MCF 10A (cell line): ENCODE results near the gene PTPN20. TPM values are rescaled to one million over a fixed set of nuclear protein-coding genes. Genes with fewer than 3 reads are reported as not detected.
A peak's percentile ranks its signal among the peaks of the same experiment; 100 is the strongest.

ENCODE experiments used
- BruUV-seq: library from RNA; stranded (reverse); fragments of 400-500 nt; replicated peaks from 2 replicates; lab custom pipeline; 2021; lab: Mats Ljungman, UMichigan
- CTCF ChIA-PET: fragments of 300-600 bp; sonication (Branson Sonifier 250); formaldehyde crosslinking; extraction: SDS; loops from one replicate; lab custom pipeline; 2021; ENCODE audit warnings: antibody characterized with exemption, inconsistent platforms; lab: Yijun Ruan, JAX
- POLR2A ChIA-PET: fragments of 300-600, 350-650 bp; sonication (Branson Sonifier 250); formaldehyde crosslinking; extraction: SDS; loops from one replicate; lab custom pipeline; 2020; ENCODE audit warnings: antibody characterized with exemption, inconsistent platforms; lab: Yijun Ruan, JAX
- DNase-seq: peaks from one replicate; pipeline ENCODE4 v3.0.0-alpha.2; 2018; ENCODE audit not compliant: unreplicated experiment
- H3K27ac Mint-ChIP-seq: one replicate; pipeline ENCODE4 v1.8.0; 2022; ENCODE audit warnings: mild to moderate bottlenecking, low read depth, mixed read lengths; ENCODE audit not compliant: unreplicated experiment
- H3K27me3 Mint-ChIP-seq: one replicate; pipeline ENCODE4 v1.8.0; 2022; ENCODE audit warnings: mixed read lengths; ENCODE audit not compliant: insufficient read depth, unreplicated experiment
- H3K36me3 Mint-ChIP-seq: one replicate; pipeline ENCODE4 v1.8.0; 2022; ENCODE audit warnings: mild to moderate bottlenecking, moderate library complexity, mixed read lengths; ENCODE audit not compliant: insufficient read depth, unreplicated experiment
- H3K4me1 Mint-ChIP-seq: one replicate; pipeline ENCODE4 v1.8.0; 2022; ENCODE audit warnings: mixed read lengths; ENCODE audit not compliant: insufficient read depth, unreplicated experiment
- H3K4me3 Mint-ChIP-seq: one replicate; pipeline ENCODE4 v1.8.0; 2022; ENCODE audit warnings: mild to moderate bottlenecking, moderate library complexity, mixed read lengths; ENCODE audit not compliant: unreplicated experiment
- H3K9me3 Mint-ChIP-seq: one replicate; pipeline ENCODE4 v1.8.0; 2022; ENCODE audit warnings: mixed read lengths; ENCODE audit not compliant: unreplicated experiment
- intact Hi-C: fragments of 100-400 bp; cut with micrococcal nuclease; formaldehyde crosslinking; loops from 2 replicates; pipeline ENCODE4 v1.14.1; 2022
- total RNA-seq: library from RNA; stranded (reverse); gene quantifications from 2 replicates; pipeline ENCODE4 v1.2.3, GENCODE V29; 2022
- TF ChIP-seq, protein P1 (sequence below): fragments of 200-600 bp; IDR thresholded peaks from one replicate; pipeline ENCODE4 v1.8.0; 2022; ENCODE audit warnings: antibody characterized with exemption, mild to moderate bottlenecking; ENCODE audit not compliant: unreplicated experiment

The PTPN20 gene
- total RNA-seq, 1 experiment from 2014 or later: 0.26 TPM

DNA sequence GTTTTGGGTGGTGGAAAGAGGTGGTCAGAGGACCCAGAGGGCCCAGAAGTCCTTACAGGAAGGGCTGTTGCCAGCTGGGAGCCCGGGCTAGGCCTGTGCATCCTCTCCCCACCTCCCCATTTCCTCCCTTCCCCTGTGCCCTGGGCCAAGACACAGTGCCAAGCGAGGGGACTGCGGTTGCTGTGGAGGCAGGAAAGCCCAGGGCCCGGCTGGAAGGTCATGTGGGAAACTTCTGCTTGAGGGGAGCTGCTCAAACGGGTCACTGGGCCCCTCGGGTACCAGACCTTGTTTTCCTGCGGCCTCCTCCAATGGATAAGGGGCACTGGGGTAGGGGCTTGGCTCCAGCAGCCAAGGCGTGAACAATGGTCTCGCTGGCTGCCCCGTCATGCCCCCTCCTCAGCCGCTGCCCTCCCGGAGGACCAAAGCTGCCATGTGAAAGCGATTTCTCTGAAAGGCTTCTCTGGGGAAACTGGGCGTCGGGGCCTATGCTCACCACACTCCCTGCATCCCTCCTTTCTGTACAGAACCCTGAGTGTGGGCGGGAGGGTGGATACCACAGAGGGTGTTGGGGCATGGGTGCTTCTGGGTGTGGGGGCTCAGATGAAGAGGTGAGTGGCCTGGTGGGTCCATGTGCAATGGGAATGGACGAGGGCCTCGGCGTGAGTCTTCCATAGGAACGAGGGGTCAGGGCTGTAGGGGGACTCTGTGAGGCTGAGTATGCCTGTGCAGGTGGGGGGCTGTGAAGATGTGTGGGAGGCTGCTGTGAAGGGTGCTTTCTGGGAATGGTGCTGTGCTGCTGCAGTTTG, 135.3 kb downstream of the PTPN20 start:
- CTCF ChIA-PET: interaction anchor here (0.6 to 8.4 kb wide), 14 partner anchors 13 to 1888 kb away, joined by 3 to 233 read pairs (median 3); no protein-coding TSS in a partner anchor

DNA sequence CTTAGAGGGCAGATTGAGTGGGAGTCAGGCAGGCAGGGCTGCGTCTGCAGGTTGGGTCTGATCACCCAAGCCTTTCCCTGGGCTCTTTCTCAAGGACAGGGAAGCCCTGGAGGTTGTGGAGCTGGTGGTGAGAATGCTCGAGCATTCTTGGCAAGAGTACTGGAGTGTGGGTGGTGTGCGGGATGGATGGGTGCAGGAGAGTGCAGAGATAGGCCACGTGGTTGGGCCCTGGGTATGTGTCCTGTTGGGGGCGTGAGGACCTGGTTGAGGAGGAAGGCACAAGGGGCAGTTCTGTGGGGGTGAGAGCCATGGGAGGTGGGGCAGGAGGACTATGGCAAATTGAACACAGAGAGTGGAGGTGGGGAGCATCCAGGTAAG, 135.9 kb downstream of the PTPN20 start:
- no TSS peak for BruUV-seq
- Mint-ChIP-seq H3K4me1 (no peaks in the 10 kb centered on the region), H3K36me3 (no peaks in the 10 kb centered on the region), H3K9me3 (no peaks in the 10 kb centered on the region), H3K27me3 (peaks cover 12% of the 10 kb centered on the region), H3K4me3 (no peak overlapping the region), H3K27ac (no peak overlapping the region)
- TF ChIP-seq, protein P1, sequence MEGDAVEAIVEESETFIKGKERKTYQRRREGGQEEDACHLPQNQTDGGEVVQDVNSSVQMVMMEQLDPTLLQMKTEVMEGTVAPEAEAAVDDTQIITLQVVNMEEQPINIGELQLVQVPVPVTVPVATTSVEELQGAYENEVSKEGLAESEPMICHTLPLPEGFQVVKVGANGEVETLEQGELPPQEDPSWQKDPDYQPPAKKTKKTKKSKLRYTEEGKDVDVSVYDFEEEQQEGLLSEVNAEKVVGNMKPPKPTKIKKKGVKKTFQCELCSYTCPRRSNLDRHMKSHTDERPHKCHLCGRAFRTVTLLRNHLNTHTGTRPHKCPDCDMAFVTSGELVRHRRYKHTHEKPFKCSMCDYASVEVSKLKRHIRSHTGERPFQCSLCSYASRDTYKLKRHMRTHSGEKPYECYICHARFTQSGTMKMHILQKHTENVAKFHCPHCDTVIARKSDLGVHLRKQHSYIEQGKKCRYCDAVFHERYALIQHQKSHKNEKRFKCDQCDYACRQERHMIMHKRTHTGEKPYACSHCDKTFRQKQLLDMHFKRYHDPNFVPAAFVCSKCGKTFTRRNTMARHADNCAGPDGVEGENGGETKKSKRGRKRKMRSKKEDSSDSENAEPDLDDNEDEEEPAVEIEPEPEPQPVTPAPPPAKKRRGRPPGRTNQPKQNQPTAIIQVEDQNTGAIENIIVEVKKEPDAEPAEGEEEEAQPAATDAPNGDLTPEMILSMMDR: no peak
- no peak for DNase-seq
- CTCF ChIA-PET: interaction anchor here (0.5 to 8.4 kb wide), 25 partner anchors 8 to 511 kb away, joined by 3 to 233 read pairs (median 6); no protein-coding TSS in a partner anchor
- POLR2A ChIA-PET: interaction anchor here (1.6 kb wide), 1 partner anchor 265 kb away, joined by 9 read pairs; no protein-coding TSS in a partner anchor
- intact Hi-C loops: loop anchor here (1.0 kb wide), 1 partner anchor 265 kb away; no protein-coding TSS in a partner anchor

More for the DNA sequence above, 135.3 kb downstream of the PTPN20 start:
- Mint-ChIP-seq H3K9me3 (no peaks in the 10 kb centered on the region), H3K4me3 (no peak overlapping the region), H3K27me3 (peaks cover 12% of the 10 kb centered on the region), H3K27ac (no peak overlapping the region), H3K4me1 (no peaks in the 10 kb centered on the region), H3K36me3 (no peaks in the 10 kb centered on the region)
- TF ChIP-seq, protein P1: no peak
- POLR2A ChIA-PET: interaction anchor here (0.7 kb wide), 1 partner anchor 8 kb away, joined by 3 read pairs; no protein-coding TSS in a partner anchor
- intact Hi-C loops: loop anchor here (1.0 kb wide), 1 partner anchor 266 kb away; no protein-coding TSS in a partner anchor
- DNase-seq: no peak
- no TSS peak for BruUV-seq

DNA sequence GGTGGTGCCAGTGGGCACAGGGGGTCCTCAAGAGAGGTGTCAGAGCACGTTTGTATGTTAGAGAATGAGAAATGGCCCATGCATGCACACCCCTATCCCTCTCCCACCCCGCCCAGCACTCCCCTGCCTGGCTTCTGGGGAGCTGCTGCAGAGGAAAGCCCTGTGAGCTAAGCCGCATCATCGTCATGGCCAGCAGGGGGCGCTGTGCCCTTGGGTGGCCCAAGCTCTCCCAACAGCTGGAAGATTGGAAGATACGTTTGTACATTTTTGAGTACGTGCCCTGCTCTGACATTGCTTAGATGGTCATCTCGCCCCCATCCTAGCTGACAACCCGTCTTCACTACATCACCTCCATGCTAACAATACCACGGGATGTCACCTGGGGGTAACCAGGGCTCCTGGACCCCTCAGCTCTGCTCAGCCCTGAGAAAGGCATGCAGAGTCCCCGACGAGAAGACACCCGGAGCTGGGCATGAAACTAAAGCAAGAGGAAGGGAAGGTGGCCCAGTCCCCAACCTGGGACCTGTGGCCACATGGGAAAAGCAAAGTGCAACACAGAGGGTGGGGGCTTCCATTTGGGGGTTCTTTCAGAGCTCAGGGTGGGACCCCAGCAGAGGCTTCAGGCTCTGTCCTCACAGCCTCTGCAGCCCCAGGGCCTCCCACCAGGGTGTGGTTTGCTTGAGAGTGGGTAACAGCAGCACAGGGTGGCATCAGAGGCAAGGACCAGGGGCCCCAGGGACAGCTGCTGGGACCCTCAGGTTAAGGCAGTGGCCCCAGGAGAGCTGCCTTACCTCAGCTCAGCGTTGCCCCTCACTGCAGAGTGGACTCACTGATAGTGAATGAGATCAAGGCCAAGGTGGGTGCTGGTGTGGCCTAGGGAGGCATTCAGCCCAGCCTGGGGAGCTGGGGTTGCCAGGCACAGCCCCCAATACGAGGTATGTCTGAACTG, 136.6 kb downstream of the PTPN20 start:
- BruUV-seq: no TSS peak
- ChIA-PET CTCF (interaction anchor here (0.5 to 8.4 kb wide), 43 partner anchors 9 to 511 kb away, joined by 3 to 233 read pairs (median 4); no protein-coding TSS in a partner anchor), POLR2A (interaction anchor here (0.7 to 1.6 kb wide), 4 partner anchors 9 to 348 kb away, joined by 3 to 9 read pairs (median 3); no protein-coding TSS in a partner anchor)
- H3K9me3 Mint-ChIP-seq: no peaks in the 10 kb centered on the region
- DNase-seq: peak; percentile 74
- intact Hi-C loops: loop anchor here (1.0 kb wide), 1 partner anchor 264 kb away; no protein-coding TSS in a partner anchor
- TF ChIP-seq, protein P1: peak; percentile 94
- H3K4me3 Mint-ChIP-seq: no peak overlapping the region
- H3K27me3 Mint-ChIP-seq: peaks cover 12% of the 10 kb centered on the region
- no peaks in the 10 kb centered on the region for H3K4me1 Mint-ChIP-seq
- H3K36me3 Mint-ChIP-seq: no peaks in the 10 kb centered on the region
- H3K27ac Mint-ChIP-seq: peak overlapping the region; percentile 55
